MM.1S (cell line): Measurements from ENCODE around the gene NEMP1.

Experiments
- EZH2 ChIP-seq: fragments of 300-600 bp; sonication (generic); optimal IDR thresholded peaks from 2 replicates; pipeline ENCODE3; 2017; ENCODE audit warnings: low read depth, mild to moderate bottlenecking, antibody characterized with exemption, low read length, mixed read lengths
- TF ChIP-seq, protein P1 (sequence below): fragments of 300-600 bp; sonication (generic); IDR thresholded peaks from 2 replicates; pipeline ENCODE4 v1.5.1; 2016; ENCODE audit warnings: antibody characterized with exemption, low read length, mixed read lengths

DNA sequence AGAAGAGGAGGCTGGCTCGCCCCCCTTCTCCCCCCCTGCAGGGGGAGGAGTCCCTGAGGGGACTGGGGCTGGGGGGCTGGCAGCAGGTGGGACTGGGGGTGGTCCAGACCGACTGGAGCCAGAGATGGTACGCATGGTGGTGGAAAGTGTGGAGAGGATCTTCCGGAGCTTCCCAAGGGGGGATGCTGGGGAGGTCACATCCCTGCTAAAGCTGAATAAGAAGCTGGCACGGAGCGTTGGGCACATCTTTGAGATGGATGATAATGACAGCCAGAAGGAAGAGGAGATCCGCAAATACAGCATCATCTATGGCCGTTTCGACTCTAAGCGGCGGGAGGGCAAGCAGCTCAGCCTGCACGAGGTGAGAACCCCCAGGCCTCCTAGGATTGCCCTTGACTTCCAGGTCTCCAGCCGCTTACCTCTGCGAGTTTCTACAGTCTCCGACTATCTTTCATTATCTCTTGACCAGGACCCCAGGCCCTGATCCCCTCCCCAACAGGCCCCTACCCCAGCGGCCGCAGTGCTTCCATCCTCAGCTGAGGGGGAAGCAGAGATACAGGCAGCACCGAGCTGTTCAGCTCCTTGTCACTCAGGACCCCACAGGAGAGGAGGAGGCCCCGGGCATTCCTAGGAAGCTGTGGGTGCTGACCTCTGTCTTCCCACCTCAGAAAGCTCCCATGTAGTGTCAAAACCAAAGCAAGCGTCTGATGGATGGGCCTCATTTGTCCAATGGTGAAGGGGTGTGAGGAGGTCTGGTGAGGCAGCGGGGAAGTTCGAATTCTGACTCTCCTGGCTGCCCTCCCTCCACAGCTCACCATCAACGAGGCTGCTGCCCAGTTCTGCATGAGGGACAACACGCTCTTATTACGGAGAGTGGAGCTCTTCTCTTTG is 13.3 kb upstream of the NEMP1 start:
- no peak for TF ChIP-seq EZH2
- TF ChIP-seq, protein P1, sequence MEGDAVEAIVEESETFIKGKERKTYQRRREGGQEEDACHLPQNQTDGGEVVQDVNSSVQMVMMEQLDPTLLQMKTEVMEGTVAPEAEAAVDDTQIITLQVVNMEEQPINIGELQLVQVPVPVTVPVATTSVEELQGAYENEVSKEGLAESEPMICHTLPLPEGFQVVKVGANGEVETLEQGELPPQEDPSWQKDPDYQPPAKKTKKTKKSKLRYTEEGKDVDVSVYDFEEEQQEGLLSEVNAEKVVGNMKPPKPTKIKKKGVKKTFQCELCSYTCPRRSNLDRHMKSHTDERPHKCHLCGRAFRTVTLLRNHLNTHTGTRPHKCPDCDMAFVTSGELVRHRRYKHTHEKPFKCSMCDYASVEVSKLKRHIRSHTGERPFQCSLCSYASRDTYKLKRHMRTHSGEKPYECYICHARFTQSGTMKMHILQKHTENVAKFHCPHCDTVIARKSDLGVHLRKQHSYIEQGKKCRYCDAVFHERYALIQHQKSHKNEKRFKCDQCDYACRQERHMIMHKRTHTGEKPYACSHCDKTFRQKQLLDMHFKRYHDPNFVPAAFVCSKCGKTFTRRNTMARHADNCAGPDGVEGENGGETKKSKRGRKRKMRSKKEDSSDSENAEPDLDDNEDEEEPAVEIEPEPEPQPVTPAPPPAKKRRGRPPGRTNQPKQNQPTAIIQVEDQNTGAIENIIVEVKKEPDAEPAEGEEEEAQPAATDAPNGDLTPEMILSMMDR = no peak
